Activated CD4-positive, alpha-beta T cell treated with anti-CD3 and anti-CD28 coated beads, Interleukin-2, amount 50 U/mL, for 4 hours (primary cell): ENCODE results near the gene FBXO46.
"Not testable (repeated sequence)": the region's sequence is repeated elsewhere in the genome, so short reads cannot be mapped to it uniquely, and the experiment has no call there.

ENCODE experiments used
- DNase-seq, 2 experiments: peaks; one replicate each; pipeline ENCODE4 v3.0.0-alpha.2; 2020

FBXO46 gene

GRCh38 chr19:45765702-45766295, 35.1 kb upstream of the FBXO46 start:
- DNase-seq: no peak

- no peak for DNase-seq
These were observed 34.4 kb upstream of the FBXO46 start for GRCh38 chr19:45764945-45765701.

GRCh38 chr19:45764475-45764874, 33.8 kb upstream of the FBXO46 start:
- DNase-seq: no peak

- DNase-seq: no peak
These were observed 33.1 kb upstream of the FBXO46 start for GRCh38 chr19:45763691-45764294.

- no peak for DNase-seq
These were observed 32.4 kb upstream of the FBXO46 start for GRCh38 chr19:45762870-45763631.

GRCh38 chr19:45761714-45762113, 31.0 kb upstream of the FBXO46 start:
- no peak for DNase-seq

GRCh38 chr19:45758921-45759320, 28.2 kb upstream of the FBXO46 start:
- DNase-seq: no peak

GRCh38 chr19:45757695-45758094, 27.0 kb upstream of the FBXO46 start:
- DNase-seq: no peak

GRCh38 chr19:45754323-45754722, 23.6 kb upstream of the FBXO46 start:
- no peak for DNase-seq

GRCh38 chr19:45753548-45753947, 22.9 kb upstream of the FBXO46 start:
- no peak for DNase-seq

- DNase-seq: no peak
These were observed 21.9 kb upstream of the FBXO46 start for GRCh38 chr19:45752639-45753038.

GRCh38 chr19:45751483-45751882, 20.8 kb upstream of the FBXO46 start:
- DNase-seq: not testable (repeated sequence)

GRCh38 chr19:45747513-45747912, 16.8 kb upstream of the FBXO46 start:
- no peak for DNase-seq

- no peak for DNase-seq
These were observed 16.2 kb upstream of the FBXO46 start for GRCh38 chr19:45746866-45747265.

GRCh38 chr19:45745606-45746005, 14.9 kb upstream of the FBXO46 start:
- no peak for DNase-seq

- DNase-seq: no peak
These were observed 12.3 kb upstream of the FBXO46 start for GRCh38 chr19:45742969-45743368.

GRCh38 chr19:45739498-45740439, 9.1 kb upstream of the FBXO46 start:
- DNase-seq: no peak

GRCh38 chr19:45733160-45733810, 2.6 kb upstream of the FBXO46 start, which contains the start of gene MEIOSIN:
MEIOSIN (plus strand) TSS chr19:45733439; CDS start chr19:45735377, 1,938 bp downstream.
- no peak for DNase-seq

GRCh38 chr19:45729800-45730290, 851 bp downstream of the FBXO46 start:
- DNase-seq: no peak

GRCh38 chr19:45728683-45729082, 2.0 kb downstream of the FBXO46 start:
- DNase-seq: not testable (repeated sequence)

- not testable (repeated sequence) for DNase-seq
These were observed 10.6 kb downstream of the FBXO46 start for GRCh38 chr19:45720065-45720464.
